ENCODE data around the gene IRAK3. TPM values are rescaled to one million over a fixed set of nuclear protein-coding genes. Genes with fewer than 3 reads are reported as not detected.

IRAK3 gene
- total and polyA plus RNA-seq, 2 experiments from 2014 or later: 0.53 to 1.8 TPM

DNA sequence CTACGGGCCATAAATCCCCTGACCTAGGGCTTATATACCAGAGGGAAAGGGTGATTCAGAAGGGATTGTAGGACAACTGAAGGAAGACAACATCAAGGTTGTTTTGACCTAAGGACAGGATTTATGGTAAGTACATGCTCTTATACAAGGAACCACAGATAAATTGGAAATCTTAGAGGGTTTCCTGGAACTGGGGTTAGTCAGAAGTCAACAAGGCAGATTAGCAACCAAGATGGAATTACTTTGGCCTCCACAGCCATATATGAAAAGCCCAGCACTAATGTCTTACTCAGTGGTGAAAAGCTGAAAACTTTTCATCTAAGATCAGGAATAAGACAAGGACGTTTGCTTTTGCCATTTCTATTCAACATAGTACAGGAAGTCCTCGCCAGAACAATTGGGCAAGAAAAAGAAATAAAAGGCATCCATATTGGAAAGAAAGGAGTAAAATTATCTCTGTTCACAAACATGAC, 24.6 kb upstream of the IRAK3 start:
- Histone ChIP-seq H3K4me2 (no peak overlapping the region), H2AFZ (no peak overlapping the region), H3K9me2 (ENCODE audit: insufficient read depth) (no peaks in the 10 kb centered on the region), H3K79me2 (replicated peaks; ENCODE audit: insufficient read depth) (peaks cover 75% of the 10 kb centered on the region), H3K4me3 (no peak overlapping the region), H4K20me1 (replicated peaks; ENCODE audit: insufficient read depth) (no peaks in the 10 kb centered on the region), H3F3A (replicated peaks; ENCODE audit: low read depth) (no peaks in the 10 kb centered on the region; the same call in 1 of the 2 replicates), H3K36me3 (ENCODE audit: insufficient read depth) (no peaks in the 10 kb centered on the region), H3K27me3 (ENCODE audit: insufficient read depth) (no peaks in the 10 kb centered on the region), H3K27ac (ENCODE audit: low read depth) (no peak overlapping the region), H3K4me1 (ENCODE audit: insufficient read depth) (no peaks in the 10 kb centered on the region)
- no peak overlapping the region for H3K4me3 Mint-ChIP-seq
- H3K9me3 Mint-ChIP-seq: peaks cover 14% of the 10 kb centered on the region; the same call in 2 of the 3 replicates
- H3K4me1 Mint-ChIP-seq: peaks cover 10% of the 10 kb centered on the region; the same call in 2 of the 3 replicates
- ATAC-seq (no peak), DNase-seq (ENCODE audit: low spot score) (no peak)
- TF ChIP-seq, protein P1, sequence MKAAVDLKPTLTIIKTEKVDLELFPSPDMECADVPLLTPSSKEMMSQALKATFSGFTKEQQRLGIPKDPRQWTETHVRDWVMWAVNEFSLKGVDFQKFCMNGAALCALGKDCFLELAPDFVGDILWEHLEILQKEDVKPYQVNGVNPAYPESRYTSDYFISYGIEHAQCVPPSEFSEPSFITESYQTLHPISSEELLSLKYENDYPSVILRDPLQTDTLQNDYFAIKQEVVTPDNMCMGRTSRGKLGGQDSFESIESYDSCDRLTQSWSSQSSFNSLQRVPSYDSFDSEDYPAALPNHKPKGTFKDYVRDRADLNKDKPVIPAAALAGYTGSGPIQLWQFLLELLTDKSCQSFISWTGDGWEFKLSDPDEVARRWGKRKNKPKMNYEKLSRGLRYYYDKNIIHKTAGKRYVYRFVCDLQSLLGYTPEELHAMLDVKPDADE (IDR thresholded peaks at IDR 0.05): no peak
- TF ChIP-seq JUNB (IDR thresholded peaks at IDR 0.05; ENCODE audit: unreplicated experiment) (no peak), EZH2phosphoT487 (IDR thresholded peaks at IDR 0.05; ENCODE audit: unreplicated experiment) (no peak), NANOG (IDR thresholded peaks at IDR 0.05; ENCODE audit: borderline replicate concordance) (no peak), POLR2AphosphoS5 (IDR thresholded peaks at IDR 0.05; ENCODE audit: low read depth) (no peak), ZNF331 (CRISPR knock-in tag; IDR thresholded peaks at IDR 0.05; ENCODE audit: low read depth) (no peak), STAT1 (IDR thresholded peaks at IDR 0.05; ENCODE audit: unreplicated experiment) (no peak), EZH2 (IDR thresholded peaks at IDR 0.05; ENCODE audit: low read depth, unreplicated experiment) (no peak), CREB1 (CRISPR knock-in tag; IDR thresholded peaks at IDR 0.05; ENCODE audit: low read depth) (no peak), ZNF114 (CRISPR knock-in tag; IDR thresholded peaks at IDR 0.05) (no peak)
- TF ChIP-seq, protein P2, sequence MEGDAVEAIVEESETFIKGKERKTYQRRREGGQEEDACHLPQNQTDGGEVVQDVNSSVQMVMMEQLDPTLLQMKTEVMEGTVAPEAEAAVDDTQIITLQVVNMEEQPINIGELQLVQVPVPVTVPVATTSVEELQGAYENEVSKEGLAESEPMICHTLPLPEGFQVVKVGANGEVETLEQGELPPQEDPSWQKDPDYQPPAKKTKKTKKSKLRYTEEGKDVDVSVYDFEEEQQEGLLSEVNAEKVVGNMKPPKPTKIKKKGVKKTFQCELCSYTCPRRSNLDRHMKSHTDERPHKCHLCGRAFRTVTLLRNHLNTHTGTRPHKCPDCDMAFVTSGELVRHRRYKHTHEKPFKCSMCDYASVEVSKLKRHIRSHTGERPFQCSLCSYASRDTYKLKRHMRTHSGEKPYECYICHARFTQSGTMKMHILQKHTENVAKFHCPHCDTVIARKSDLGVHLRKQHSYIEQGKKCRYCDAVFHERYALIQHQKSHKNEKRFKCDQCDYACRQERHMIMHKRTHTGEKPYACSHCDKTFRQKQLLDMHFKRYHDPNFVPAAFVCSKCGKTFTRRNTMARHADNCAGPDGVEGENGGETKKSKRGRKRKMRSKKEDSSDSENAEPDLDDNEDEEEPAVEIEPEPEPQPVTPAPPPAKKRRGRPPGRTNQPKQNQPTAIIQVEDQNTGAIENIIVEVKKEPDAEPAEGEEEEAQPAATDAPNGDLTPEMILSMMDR (conservative IDR thresholded peaks at IDR 0.05; ENCODE audit: low read depth in 2 of 2): no peak
- TF ChIP-seq, protein P3, sequence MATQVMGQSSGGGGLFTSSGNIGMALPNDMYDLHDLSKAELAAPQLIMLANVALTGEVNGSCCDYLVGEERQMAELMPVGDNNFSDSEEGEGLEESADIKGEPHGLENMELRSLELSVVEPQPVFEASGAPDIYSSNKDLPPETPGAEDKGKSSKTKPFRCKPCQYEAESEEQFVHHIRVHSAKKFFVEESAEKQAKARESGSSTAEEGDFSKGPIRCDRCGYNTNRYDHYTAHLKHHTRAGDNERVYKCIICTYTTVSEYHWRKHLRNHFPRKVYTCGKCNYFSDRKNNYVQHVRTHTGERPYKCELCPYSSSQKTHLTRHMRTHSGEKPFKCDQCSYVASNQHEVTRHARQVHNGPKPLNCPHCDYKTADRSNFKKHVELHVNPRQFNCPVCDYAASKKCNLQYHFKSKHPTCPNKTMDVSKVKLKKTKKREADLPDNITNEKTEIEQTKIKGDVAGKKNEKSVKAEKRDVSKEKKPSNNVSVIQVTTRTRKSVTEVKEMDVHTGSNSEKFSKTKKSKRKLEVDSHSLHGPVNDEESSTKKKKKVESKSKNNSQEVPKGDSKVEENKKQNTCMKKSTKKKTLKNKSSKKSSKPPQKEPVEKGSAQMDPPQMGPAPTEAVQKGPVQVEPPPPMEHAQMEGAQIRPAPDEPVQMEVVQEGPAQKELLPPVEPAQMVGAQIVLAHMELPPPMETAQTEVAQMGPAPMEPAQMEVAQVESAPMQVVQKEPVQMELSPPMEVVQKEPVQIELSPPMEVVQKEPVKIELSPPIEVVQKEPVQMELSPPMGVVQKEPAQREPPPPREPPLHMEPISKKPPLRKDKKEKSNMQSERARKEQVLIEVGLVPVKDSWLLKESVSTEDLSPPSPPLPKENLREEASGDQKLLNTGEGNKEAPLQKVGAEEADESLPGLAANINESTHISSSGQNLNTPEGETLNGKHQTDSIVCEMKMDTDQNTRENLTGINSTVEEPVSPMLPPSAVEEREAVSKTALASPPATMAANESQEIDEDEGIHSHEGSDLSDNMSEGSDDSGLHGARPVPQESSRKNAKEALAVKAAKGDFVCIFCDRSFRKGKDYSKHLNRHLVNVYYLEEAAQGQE (IDR thresholded peaks at IDR 0.05; ENCODE audit: unreplicated experiment): no peak
- TF ChIP-seq, protein P4, sequence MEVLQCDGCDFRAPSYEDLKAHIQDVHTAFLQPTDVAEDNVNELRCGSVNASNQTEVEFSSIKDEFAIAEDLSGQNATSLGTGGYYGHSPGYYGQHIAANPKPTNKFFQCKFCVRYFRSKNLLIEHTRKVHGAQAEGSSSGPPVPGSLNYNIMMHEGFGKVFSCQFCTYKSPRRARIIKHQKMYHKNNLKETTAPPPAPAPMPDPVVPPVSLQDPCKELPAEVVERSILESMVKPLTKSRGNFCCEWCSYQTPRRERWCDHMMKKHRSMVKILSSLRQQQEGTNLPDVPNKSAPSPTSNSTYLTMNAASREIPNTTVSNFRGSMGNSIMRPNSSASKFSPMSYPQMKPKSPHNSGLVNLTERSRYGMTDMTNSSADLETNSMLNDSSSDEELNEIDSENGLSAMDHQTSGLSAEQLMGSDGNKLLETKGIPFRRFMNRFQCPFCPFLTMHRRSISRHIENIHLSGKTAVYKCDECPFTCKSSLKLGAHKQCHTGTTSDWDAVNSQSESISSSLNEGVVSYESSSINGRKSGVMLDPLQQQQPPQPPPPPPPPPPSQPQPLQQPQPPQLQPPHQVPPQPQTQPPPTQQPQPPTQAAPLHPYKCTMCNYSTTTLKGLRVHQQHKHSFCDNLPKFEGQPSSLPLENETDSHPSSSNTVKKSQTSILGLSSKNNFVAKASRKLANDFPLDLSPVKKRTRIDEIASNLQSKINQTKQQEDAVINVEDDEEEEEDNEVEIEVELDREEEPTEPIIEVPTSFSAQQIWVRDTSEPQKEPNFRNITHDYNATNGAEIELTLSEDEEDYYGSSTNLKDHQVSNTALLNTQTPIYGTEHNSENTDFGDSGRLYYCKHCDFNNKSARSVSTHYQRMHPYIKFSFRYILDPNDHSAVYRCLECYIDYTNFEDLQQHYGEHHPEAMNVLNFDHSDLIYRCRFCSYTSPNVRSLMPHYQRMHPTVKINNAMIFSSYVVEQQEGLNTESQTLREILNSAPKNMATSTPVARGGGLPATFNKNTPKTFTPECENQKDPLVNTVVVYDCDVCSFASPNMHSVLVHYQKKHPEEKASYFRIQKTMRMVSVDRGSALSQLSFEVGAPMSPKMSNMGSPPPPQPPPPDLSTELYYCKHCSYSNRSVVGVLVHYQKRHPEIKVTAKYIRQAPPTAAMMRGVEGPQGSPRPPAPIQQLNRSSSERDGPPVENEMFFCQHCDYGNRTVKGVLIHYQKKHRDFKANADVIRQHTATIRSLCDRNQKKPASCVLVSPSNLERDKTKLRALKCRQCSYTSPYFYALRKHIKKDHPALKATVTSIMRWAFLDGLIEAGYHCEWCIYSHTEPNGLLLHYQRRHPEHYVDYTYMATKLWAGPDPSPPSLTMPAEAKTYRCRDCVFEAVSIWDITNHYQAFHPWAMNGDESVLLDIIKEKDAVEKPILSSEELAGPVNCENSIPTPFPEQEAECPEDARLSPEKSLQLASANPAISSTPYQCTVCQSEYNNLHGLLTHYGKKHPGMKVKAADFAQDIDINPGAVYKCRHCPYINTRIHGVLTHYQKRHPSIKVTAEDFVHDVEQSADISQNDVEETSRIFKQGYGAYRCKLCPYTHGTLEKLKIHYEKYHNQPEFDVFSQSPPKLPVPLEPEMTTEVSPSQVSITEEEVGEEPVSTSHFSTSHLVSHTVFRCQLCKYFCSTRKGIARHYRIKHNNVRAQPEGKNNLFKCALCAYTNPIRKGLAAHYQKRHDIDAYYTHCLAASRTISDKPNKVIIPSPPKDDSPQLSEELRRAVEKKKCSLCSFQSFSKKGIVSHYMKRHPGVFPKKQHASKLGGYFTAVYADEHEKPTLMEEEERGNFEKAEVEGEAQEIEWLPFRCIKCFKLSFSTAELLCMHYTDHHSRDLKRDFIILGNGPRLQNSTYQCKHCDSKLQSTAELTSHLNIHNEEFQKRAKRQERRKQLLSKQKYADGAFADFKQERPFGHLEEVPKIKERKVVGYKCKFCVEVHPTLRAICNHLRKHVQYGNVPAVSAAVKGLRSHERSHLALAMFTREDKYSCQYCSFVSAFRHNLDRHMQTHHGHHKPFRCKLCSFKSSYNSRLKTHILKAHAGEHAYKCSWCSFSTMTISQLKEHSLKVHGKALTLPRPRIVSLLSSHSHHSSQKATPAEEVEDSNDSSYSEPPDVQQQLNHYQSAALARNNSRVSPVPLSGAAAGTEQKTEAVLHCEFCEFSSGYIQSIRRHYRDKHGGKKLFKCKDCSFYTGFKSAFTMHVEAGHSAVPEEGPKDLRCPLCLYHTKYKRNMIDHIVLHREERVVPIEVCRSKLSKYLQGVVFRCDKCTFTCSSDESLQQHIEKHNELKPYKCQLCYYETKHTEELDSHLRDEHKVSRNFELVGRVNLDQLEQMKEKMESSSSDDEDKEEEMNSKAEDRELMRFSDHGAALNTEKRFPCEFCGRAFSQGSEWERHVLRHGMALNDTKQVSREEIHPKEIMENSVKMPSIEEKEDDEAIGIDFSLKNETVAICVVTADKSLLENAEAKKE (CRISPR knock-in tag; IDR thresholded peaks at IDR 0.05): no peak
- no peaks in the 10 kb centered on the region for H3K27me3 Mint-ChIP-seq (ENCODE audit: insufficient read depth, low read depth, poor library complexity)
- H3K27ac Mint-ChIP-seq: no peak overlapping the region
- H3K36me3 Mint-ChIP-seq (ENCODE audit: low read depth): peaks cover 29% of the 10 kb centered on the region
